Activated CD4-positive, alpha-beta T cell treated with anti-CD3 and anti-CD28 coated beads, Interleukin-10, Interleukin-2, amounts not matched to agents 100 ng/mL and 50 ng/mL, durations not matched to agents 16 hours and 8 hours (primary cell): Measurements from ENCODE around the gene CGREF1.
"Not testable (repeated sequence)": the region's sequence is repeated elsewhere in the genome, so short reads cannot be mapped to it uniquely, and the experiment has no call there.

Experiments
- DNase-seq: peaks from one replicate; pipeline ENCODE4 v3.0.0-alpha.2; 2020

Gene CGREF1

GRCh38 chr2:27086090-27086723 lies 32.7 kb downstream of the CGREF1 start:
- peak; percentile 98 for DNase-seq

GRCh38 chr2:27085673-27086089 lies 33.2 kb downstream of the CGREF1 start:
- peak; percentile 62 for DNase-seq

GRCh38 chr2:27085062-27085672 lies 33.8 kb downstream of the CGREF1 start:
- DNase-seq: no peak

GRCh38 chr2:27084297-27085061 lies 34.4 kb downstream of the CGREF1 start:
- DNase-seq: no peak

GRCh38 chr2:27083410-27084296 lies 35.3 kb downstream of the CGREF1 start:
- DNase-seq: no peak

- DNase-seq: no peak
Observed at GRCh38 chr2:27082773-27083409, 36.0 kb downstream of the CGREF1 start.

GRCh38 chr2:27081984-27082772 lies 36.8 kb downstream of the CGREF1 start:
- DNase-seq: no peak

- DNase-seq: no peak
Observed at GRCh38 chr2:27080603-27080936, 38.4 kb downstream of the CGREF1 start.

- DNase-seq: no peak
Observed at GRCh38 chr2:27080140-27080469, 38.8 kb downstream of the CGREF1 start.

GRCh38 chr2:27079233-27080139 lies 39.4 kb downstream of the CGREF1 start:
- no peak for DNase-seq

GRCh38 chr2:27078267-27079194 lies 40.4 kb downstream of the CGREF1 start, which contains the start of gene EMILIN1:
Gene EMILIN1 (plus strand): TSS chr2:27078615. CDS start chr2:27079066, 451 bp downstream.
- no peak for DNase-seq

GRCh38 chr2:27077231-27077630 lies 41.7 kb downstream of the CGREF1 start:
- no peak for DNase-seq

GRCh38 chr2:27076323-27076722 lies 42.6 kb downstream of the CGREF1 start:
- no peak for DNase-seq

- not testable (repeated sequence) for DNase-seq
Observed at GRCh38 chr2:27075566-27075871, 43.4 kb downstream of the CGREF1 start.

GRCh38 chr2:27074738-27075565 lies 44.0 kb downstream of the CGREF1 start:
- peak; percentile 47 for DNase-seq

- no peak for DNase-seq
Observed at GRCh38 chr2:27073782-27074181, 45.1 kb downstream of the CGREF1 start.

GRCh38 chr2:27072920-27073319 lies 46.0 kb downstream of the CGREF1 start:
- DNase-seq: no peak

GRCh38 chr2:27071990-27072830 lies 46.7 kb downstream of the CGREF1 start:
- DNase-seq: peak; percentile 38
